Measurements from ENCODE around the gene HMGXB3.

HMGXB3 gene

GRCh38 chr5:149966946-149967345 is 33.6 kb upstream of the HMGXB3 start:
- no peak overlapping the region for H3K4me3 ChIP-seq (ENCODE audit: low read depth, low read length)
- no peak for TF ChIP-seq CTCF (IDR thresholded peaks at IDR 0.05; ENCODE audit: low read depth, low read length, missing control alignments)
- no peak for DNase-seq (ENCODE audit: low read depth)

DNA sequence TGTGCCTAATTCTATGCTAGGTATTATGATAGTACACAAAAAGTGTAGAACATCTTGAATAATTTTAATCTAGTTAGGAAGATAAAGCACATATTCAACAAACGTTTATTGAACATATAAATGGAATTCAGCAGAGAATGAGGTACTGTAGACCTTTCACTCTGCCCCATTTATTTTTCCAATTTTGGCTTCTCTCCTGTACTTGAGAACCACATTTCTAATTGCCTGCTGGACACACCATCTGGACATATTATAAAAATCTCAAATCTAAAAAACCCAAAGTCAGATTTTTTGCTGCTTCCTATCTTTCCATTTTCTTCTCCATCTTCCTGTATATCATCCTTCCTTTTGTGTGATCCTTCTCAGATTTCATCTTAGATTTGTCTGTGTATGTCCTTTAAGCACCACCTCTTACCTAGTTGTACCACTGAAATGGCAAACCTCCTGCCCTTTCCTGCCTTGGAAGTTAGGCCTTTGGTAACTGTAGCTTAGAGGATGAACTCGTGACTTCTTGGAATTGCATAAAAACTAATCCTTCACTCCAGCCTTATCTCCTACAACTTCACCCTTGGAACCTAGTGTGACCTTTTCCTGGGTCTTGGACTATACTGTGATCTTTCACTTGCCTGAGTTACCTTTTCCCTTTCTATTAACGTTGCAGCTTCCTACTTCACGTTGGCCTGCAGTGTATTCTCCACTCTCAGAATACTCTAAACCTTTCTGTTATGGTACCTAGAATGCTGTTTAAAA is 31.2 kb upstream of the HMGXB3 start:
- no peak overlapping the region for H3K4me3 ChIP-seq (ENCODE audit: low read depth, low read length)
- no peak for DNase-seq (ENCODE audit: low read depth)
- TF ChIP-seq CTCF (IDR thresholded peaks at IDR 0.05; ENCODE audit: low read depth, low read length, missing control alignments) = no peak

DNA sequence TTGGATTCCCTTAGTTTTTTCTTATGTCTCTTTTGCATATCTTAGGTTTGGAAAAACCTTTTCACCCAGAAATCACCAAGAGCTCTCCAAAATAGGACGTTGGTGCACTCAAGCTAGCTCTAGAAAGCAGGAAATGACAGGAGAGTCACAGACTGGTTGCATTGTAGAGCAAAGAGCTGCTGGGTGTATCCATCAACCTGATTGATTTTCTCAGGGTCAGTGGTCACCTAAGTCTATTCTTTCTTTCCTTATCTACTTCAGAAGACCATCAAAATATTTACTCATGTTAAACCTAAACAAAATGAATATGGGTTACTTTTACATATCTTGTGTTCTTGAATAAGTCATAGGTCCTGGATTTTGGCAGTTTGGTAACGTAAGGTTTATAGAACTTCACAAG is 25.1 kb upstream of the HMGXB3 start:
- H3K4me3 ChIP-seq (ENCODE audit: low read depth, low read length) = no peak overlapping the region
- TF ChIP-seq CTCF (IDR thresholded peaks at IDR 0.05; ENCODE audit: low read depth, low read length, missing control alignments) = no peak
- no peak for DNase-seq (ENCODE audit: low read depth)

DNA sequence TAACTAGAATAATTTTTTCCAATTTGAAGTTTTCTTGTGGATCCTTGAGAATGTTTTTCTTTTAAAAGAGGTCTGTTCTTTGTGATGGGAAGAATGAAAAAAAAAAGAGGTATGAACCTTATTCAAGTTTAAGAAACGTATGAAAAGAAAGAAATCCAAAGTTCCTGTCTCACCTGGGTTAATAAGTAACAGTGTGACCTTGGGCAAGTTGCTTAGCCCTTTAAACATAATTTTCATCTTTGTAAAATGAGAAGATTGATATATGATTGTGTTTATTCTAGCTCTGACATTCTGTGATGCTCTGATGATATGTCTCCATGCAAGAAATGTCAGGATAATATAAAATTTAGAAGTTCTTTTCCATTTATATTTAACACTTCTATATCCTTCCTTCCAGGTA is 20.6 kb upstream of the HMGXB3 start:
- no peak for DNase-seq (ENCODE audit: low read depth)
- no peak overlapping the region for H3K4me3 ChIP-seq (ENCODE audit: low read depth, low read length)
- TF ChIP-seq CTCF (IDR thresholded peaks at IDR 0.05; ENCODE audit: low read depth, low read length, missing control alignments) = no peak

GRCh38 chr5:149981206-149981605 is 19.3 kb upstream of the HMGXB3 start:
- no peak overlapping the region for H3K4me3 ChIP-seq (ENCODE audit: low read depth, low read length)
- no peak for DNase-seq (ENCODE audit: low read depth)
- TF ChIP-seq CTCF (IDR thresholded peaks at IDR 0.05; ENCODE audit: low read depth, low read length, missing control alignments) = no peak

DNA sequence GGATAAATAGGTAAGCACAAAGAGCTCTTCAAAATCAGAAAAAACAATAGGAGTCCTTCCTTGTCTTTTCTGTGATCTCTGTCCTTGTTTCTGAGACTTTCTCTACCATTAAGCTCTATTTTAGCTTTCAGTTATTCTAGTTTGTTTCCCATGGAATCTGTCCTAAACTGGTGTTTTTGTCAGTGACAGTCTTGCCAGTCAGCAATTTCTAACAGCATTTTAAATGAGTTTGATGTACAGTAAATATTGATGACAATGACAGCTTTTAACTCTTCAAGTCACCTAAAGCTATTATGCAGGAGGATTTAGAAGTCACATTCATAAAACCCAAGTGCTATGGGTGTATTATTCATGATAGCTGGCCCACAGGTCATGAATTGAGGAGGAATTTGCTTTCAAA is 18.0 kb upstream of the HMGXB3 start:
- no peak for DNase-seq (ENCODE audit: low read depth)
- TF ChIP-seq CTCF (IDR thresholded peaks at IDR 0.05; ENCODE audit: low read depth, low read length, missing control alignments) = no peak
- H3K4me3 ChIP-seq (ENCODE audit: low read depth, low read length) = no peak overlapping the region

DNA sequence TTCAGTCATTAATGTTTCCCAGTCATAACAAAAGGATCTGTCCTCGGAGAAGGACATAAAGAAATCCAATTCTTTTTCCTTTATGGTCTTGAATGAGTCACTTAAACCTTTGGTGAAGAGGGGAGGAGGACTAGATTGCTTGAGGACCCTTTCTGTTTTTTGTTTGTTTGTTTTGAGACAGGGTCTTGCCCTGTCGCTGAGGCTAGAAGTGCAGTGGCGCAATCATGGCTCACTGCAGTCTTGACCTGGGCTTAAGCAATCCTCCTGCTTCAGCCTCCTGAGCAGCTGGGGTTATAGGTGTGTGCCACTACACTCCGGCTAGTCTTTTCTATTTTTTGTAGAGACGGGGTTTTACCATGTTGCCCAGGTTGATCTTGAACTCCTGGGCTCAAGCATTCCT is 12.4 kb upstream of the HMGXB3 start:
- no peak overlapping the region for H3K4me3 ChIP-seq (ENCODE audit: low read depth, low read length)
- no peak for TF ChIP-seq CTCF (IDR thresholded peaks at IDR 0.05; ENCODE audit: low read depth, low read length, missing control alignments)
- no peak for DNase-seq (ENCODE audit: low read depth)

Data from GM12864 (cell line).